Activated CD4-positive, alpha-beta T cell treated with anti-CD3 and anti-CD28 coated beads for 36 hours (primary cell): Measurements from ENCODE around the gene PAIP1. TPM values are rescaled to one million over a fixed set of nuclear protein-coding genes. Genes with fewer than 3 reads are reported as not detected.
"Not testable (repeated sequence)": the region's sequence is repeated elsewhere in the genome, so short reads cannot be mapped to it uniquely, and the experiment has no call there.

Experiments used
- ATAC-seq: fragments of 200-7000 bp; cut with Tn5 transposase; one replicate; pipeline ENCODE4 v1.10.0; 2021; ENCODE audit warnings: mild to moderate bottlenecking, moderate library complexity
- CTCF ChIA-PET: fragments of 350-600 bp; sonication (Branson Sonifier 250); formaldehyde crosslinking; loops from one replicate; lab custom pipeline; 2021; ENCODE audit warnings: antibody characterized with exemption; lab: Charles Lee
- POLR2A ChIA-PET: fragments of 350-600 bp; sonication (Branson Sonifier 250); formaldehyde crosslinking; loops from one replicate; lab custom pipeline; 2021; ENCODE audit warnings: antibody characterized with exemption, inconsistent platforms; lab: Charles Lee
- DNase-seq: peaks from one replicate; pipeline ENCODE4 v3.0.0-alpha.2; 2020
- H3K27ac Mint-ChIP-seq: one replicate; pipeline ENCODE4 v1.8.0; 2021; ENCODE audit warnings: mixed read lengths
- H3K27me3 Mint-ChIP-seq: one replicate; pipeline ENCODE4 v1.8.0; 2021; ENCODE audit warnings: mixed read lengths
- H3K36me3 Mint-ChIP-seq: one replicate; pipeline ENCODE4 v1.8.0; 2021; ENCODE audit warnings: low read depth, mixed read lengths
- H3K4me1 Mint-ChIP-seq: one replicate; pipeline ENCODE4 v1.8.0; 2021; ENCODE audit warnings: mixed read lengths
- H3K4me3 Mint-ChIP-seq: one replicate; pipeline ENCODE4 v1.8.0; 2021; ENCODE audit warnings: mild to moderate bottlenecking, moderate library complexity, mixed read lengths
- H3K9me3 Mint-ChIP-seq: one replicate; pipeline ENCODE4 v1.8.0; 2021; ENCODE audit warnings: low read depth, mixed read lengths
- intact Hi-C, 2 experiments: fragments of 100-400 bp; cut with DNase I in 1 of 2; cut with micrococcal nuclease in 1 of 2; formaldehyde crosslinking; loops; one replicate each; pipeline versions ENCODE4 v1.14.2 to v1.15.1; 2022 to 2024; cut with DNase I, micrococcal nuclease
- total RNA-seq, 2 experiments: library from RNA; stranded (reverse); gene quantifications; one replicate each; pipeline ENCODE4 v1.2.3, GENCODE V29; 2021

PAIP1 gene
- total RNA-seq, 2 experiments from 2014 or later = 51.7 to 55.1 TPM

DNA sequence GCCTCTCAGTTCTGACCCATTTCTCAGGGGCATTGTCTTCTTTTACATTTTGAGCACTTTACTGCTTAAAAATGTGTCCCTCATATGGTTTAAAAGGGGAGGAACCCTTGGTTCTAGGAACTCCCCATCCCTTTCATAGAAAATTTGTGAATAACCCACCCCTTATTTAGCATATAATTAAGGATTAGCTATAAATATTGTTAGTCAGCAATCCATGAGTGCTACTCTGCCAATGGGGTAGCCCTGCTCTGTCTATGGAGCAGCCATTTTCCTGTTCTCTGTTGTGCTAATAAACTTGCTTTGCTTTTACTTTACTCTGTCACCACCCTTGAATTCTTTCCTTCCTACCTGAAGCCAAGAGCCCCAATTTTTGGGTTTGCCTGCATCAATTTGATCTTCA is 33.8 kb upstream of the PAIP1 start:
- ATAC-seq (no peak), DNase-seq (no peak)
- no peak overlapping the region for H3K4me3 Mint-ChIP-seq
- H3K4me1 Mint-ChIP-seq = no peaks in the 10 kb centered on the region
- ChIA-PET POLR2A (no interaction called here), CTCF (interaction anchor here (0.6 to 1.3 kb wide), 3 partner anchors 10 to 37 kb away, joined by 3 to 5 read pairs (median 3); no protein-coding TSS in a partner anchor)
- no peak overlapping the region for H3K27ac Mint-ChIP-seq
- no peaks in the 10 kb centered on the region for H3K27me3 Mint-ChIP-seq
- peaks cover 6% of the 10 kb centered on the region for H3K36me3 Mint-ChIP-seq
- no peaks in the 10 kb centered on the region for H3K9me3 Mint-ChIP-seq
- intact Hi-C loops = no loop called here

DNA sequence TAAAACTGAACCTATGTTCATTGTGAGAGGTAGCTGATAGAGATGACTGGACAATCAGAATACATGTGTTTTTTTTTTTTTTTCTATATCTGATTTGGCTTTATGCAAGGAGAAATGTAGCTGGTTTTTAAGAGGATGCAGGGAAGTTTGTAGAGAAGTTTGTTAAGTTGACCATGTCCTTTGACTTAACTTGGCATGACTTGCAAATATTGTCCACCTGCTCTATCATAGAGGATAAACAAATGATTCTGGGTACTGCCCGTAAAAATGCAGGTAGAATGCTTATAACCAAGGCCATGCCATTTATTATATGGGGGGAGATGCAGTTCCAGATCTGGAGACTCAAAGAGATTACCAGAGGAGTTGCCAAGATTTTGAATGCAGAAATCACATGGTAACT is 32.4 kb upstream of the PAIP1 start:
- intact Hi-C loops = no loop called here
- no peaks in the 10 kb centered on the region for H3K4me1 Mint-ChIP-seq
- H3K4me3 Mint-ChIP-seq = no peak overlapping the region
- no peaks in the 10 kb centered on the region for H3K9me3 Mint-ChIP-seq
- POLR2A ChIA-PET = no interaction called here
- H3K36me3 Mint-ChIP-seq = peaks cover 6% of the 10 kb centered on the region
- DNase-seq = no peak
- ATAC-seq = no peak
- CTCF ChIA-PET = no interaction called here
- no peaks in the 10 kb centered on the region for H3K27me3 Mint-ChIP-seq
- no peak overlapping the region for H3K27ac Mint-ChIP-seq

DNA sequence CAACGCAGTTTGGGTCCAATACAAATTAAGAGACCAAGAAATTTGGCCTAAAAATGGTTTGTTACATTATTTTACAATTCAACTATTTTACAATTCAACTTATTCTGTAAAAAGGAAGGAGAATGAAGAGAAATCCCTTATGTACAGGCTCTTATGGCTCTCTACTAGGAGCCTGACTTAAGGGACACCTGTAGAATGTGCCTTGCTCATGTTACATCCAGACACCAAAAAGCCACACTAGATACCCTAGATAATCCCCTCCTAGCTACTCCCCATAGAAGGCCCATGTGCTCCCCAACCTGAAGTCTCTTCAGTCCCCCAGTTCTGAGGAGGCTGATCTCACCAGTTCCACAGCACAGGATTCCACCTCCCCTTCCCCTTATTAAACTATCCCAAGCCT is 32.0 kb upstream of the PAIP1 start:
- ChIA-PET POLR2A (no interaction called here), CTCF (interaction anchor here (0.6 kb wide), 1 partner anchor 200 kb away, joined by 3 read pairs; no protein-coding TSS in a partner anchor)
- ATAC-seq (no peak), DNase-seq (no peak)
- no peaks in the 10 kb centered on the region for H3K4me1 Mint-ChIP-seq
- no peak overlapping the region for H3K4me3 Mint-ChIP-seq
- peaks cover 6% of the 10 kb centered on the region for H3K36me3 Mint-ChIP-seq
- intact Hi-C loops = no loop called here
- H3K27me3 Mint-ChIP-seq = no peaks in the 10 kb centered on the region
- H3K9me3 Mint-ChIP-seq = no peaks in the 10 kb centered on the region
- no peak overlapping the region for H3K27ac Mint-ChIP-seq

DNA sequence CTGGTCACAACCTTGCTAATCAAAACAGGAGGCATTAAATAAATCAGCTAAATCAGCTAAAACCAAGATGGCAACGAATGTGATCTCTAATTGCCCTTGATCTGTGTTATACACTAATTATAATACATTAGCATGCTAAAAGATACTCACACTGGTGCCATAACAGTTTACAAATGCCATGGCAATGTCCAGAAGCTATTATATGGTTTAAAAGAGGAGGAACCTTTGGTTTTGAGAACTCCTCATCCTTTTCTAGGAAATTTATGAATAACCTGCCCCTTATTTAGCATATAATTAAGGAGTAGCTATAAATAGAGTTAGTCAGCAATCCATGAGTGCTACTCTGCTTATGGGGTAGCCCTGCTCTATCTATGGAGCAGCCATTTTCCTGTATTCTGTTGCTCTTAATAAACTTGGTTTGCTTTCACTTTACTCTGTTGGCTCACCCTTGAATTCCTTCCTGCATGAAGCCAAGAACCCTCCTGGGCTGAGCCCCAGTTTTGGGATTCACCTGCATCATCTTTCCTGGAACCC is 27.4 kb upstream of the PAIP1 start:
- CTCF ChIA-PET = no interaction called here
- ATAC-seq (no peak), DNase-seq (no peak)
- H3K36me3 Mint-ChIP-seq = peaks cover 8% of the 10 kb centered on the region
- H3K9me3 Mint-ChIP-seq = no peaks in the 10 kb centered on the region
- no peaks in the 10 kb centered on the region for H3K4me1 Mint-ChIP-seq
- H3K4me3 Mint-ChIP-seq = no peak overlapping the region
- intact Hi-C loops = no loop called here
- POLR2A ChIA-PET = interaction anchor here (0.6 kb wide), 1 partner anchor 14 kb away, joined by 3 read pairs; no protein-coding TSS in a partner anchor
- H3K27me3 Mint-ChIP-seq = no peaks in the 10 kb centered on the region
- no peak overlapping the region for H3K27ac Mint-ChIP-seq

DNA sequence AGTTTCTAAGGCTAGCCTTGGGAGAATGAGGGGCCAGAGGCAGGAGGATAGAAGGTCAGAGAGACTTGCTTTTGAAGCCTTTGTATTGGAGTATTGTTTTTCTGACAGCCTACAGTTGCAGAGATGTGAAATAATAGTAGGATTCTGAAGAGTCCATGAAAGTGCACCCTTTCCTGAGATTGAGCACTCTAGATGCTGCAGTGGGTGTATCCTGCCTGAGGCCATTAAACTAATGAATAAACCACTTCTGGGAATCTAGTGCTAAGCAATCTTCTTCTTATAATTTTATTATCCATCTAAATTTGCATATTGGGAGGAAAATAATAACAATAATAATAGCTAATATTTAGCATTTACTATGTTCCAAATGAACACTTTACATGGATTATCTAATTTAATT is 26.8 kb upstream of the PAIP1 start:
- ATAC-seq (no peak), DNase-seq (no peak)
- H3K4me3 Mint-ChIP-seq = no peak overlapping the region
- intact Hi-C loops = no loop called here
- peaks cover 9% of the 10 kb centered on the region for H3K36me3 Mint-ChIP-seq
- ChIA-PET CTCF (no interaction called here), POLR2A (no interaction called here)
- H3K27me3 Mint-ChIP-seq = no peaks in the 10 kb centered on the region
- no peaks in the 10 kb centered on the region for H3K4me1 Mint-ChIP-seq
- no peak overlapping the region for H3K27ac Mint-ChIP-seq
- no peaks in the 10 kb centered on the region for H3K9me3 Mint-ChIP-seq

DNA sequence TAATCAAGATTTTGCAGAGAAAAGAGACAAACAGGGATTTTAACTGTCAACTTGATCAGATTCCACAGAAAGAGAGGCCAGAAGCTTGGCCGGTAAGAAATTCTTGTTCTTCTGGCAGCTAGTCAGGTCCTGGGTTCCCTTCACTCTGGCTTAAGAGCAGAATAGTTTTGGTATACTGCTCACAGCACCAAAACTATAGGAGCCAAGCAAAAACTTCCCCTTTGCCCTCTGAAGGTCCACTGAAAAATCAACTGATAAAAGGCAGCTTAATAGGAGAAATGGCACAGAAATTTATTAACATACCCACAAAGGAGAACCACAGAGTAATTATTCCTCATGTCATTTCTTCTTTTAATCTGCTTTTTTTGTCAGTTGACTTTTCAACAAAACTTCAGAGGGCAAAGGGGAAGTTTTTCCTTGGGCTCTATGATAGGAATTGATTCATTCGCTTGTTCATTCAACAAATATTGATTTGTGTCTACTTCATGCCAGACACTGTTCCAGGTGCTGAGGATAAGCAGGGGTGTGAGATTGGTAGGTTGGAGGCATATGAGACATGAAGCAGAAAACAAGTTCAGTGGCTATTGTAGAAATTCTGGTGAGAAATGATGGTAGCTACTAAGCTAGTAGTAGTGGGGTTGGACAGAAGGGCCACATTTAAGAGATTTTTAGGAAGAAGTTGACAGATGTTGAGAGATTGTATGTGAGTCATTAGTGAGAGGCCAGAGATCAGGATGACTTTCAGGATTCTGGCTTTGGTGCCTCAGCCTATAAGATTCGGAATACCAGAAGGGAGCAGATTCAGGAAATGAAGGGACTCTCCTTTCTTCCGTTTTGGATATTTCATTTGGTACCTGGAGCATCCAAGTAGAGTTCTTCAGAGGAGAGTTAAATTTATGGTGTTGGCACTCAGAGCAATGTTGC is 25.5 kb upstream of the PAIP1 start:
- Mint-ChIP-seq H3K4me3 (no peak overlapping the region), H3K9me3 (no peaks in the 10 kb centered on the region), H3K27ac (no peak overlapping the region), H3K27me3 (no peaks in the 10 kb centered on the region), H3K4me1 (no peaks in the 10 kb centered on the region), H3K36me3 (peaks cover 8% of the 10 kb centered on the region)
- DNase-seq (no peak), ATAC-seq (no peak)
- ChIA-PET CTCF (interaction anchor here (0.8 to 1.0 kb wide), 2 partner anchors 14 to 18 kb away, joined by 3 read pairs; no protein-coding TSS in a partner anchor), POLR2A (no interaction called here)
- intact Hi-C loops = no loop called here

DNA sequence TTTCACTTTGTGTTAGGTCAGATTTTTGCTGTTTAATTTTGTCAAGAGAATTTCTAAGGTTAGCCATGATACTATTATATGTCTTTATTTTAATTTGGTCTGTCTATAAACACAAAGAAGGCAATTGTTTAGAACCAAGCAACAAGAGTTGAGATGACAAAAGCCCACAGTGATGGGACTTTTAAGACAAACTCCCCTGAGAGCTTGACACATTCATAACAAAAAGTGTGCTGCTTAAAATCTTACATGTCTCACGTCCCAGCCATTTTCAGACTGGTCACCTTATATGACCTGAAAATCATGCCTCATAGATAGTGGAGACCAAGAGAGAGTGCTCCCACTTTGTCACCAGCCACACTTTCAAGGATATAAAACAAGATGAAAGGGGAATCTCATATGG is 24.5 kb upstream of the PAIP1 start:
- ChIA-PET CTCF (interaction anchor here (1.0 kb wide), 1 partner anchor 13 kb away, joined by 3 read pairs; no protein-coding TSS in a partner anchor), POLR2A (no interaction called here)
- no peak overlapping the region for H3K27ac Mint-ChIP-seq
- peaks cover 12% of the 10 kb centered on the region for H3K36me3 Mint-ChIP-seq
- no peak overlapping the region for H3K4me3 Mint-ChIP-seq
- no peaks in the 10 kb centered on the region for H3K9me3 Mint-ChIP-seq
- DNase-seq (no peak), ATAC-seq (no peak)
- H3K4me1 Mint-ChIP-seq = no peaks in the 10 kb centered on the region
- H3K27me3 Mint-ChIP-seq = no peaks in the 10 kb centered on the region
- intact Hi-C loops = no loop called here

DNA sequence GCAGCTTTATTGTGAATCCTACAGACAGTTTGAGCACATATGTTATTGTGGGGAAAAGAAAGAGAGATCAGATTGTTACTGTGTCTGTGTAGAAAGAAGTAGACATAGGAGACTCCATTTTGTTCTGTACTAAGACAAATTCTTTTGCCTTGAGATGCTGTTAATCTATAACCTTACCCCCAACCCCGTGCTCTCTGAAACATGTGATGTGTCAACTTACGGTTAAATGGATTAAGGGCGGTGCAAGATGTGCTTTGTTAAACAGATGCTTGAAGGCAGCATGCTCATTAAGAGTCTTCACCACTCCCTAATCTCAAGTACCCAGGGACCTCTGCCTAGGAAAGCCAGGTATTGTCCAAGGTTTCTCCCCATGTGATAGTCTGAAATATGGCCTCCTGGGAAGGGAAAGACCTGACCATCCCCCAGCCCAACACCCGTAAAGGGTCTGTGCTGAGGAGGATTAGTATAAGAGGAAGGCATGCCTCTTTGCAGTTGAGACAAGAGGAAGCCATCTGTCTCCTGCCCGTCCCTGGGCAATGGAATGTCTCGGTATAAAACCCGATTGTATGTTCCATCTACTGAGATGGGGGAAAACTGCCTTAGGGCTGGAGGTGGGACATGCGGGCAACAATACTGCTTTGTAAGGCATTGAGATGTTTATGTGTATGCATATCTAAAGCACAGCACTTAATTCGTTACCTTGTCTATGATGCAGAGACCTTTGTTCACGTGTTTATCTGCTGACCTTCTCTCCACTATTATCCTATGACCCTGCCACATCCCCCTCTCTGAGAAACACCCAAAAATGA is 23.7 kb upstream of the PAIP1 start:
- H3K4me3 Mint-ChIP-seq, H3K27ac Mint-ChIP-seq, intact Hi-C loops, H3K9me3 Mint-ChIP-seq, POLR2A ChIA-PET, H3K4me1 Mint-ChIP-seq, H3K27me3 Mint-ChIP-seq, ATAC-seq, DNase-seq: not testable (repeated sequence)
- CTCF ChIA-PET = interaction anchor here (0.6 kb wide), 1 partner anchor 11 kb away, joined by 3 read pairs; no protein-coding TSS in a partner anchor
- H3K36me3 Mint-ChIP-seq = peaks cover 15% of the 10 kb centered on the region

DNA sequence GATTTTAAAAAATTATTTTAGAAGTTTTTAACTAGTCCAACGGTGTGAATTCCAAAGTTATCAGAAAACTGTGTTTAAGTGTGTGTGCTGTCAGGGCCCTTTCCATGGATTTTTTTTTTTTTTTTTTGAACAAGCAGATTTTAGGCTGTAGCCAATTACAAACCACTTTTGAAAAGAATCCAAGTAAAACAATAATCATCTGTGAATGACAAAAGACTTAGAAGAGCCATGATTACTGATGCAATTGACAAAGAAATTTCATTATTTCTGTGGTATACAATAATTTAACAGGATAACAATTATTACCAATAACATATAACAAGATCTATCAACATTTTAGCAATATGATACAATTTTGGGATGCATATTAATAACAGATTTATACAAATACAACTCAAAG is 16.2 kb upstream of the PAIP1 start:
- no peak overlapping the region for H3K27ac Mint-ChIP-seq
- ChIA-PET CTCF (interaction anchor here (1.3 kb wide), 1 partner anchor 19 kb away, joined by 3 read pairs; no protein-coding TSS in a partner anchor), POLR2A (no interaction called here)
- peaks cover under 1% of the 10 kb centered on the region for H3K4me1 Mint-ChIP-seq
- ATAC-seq (no peak), DNase-seq (no peak)
- no peaks in the 10 kb centered on the region for H3K9me3 Mint-ChIP-seq
- no peak overlapping the region for H3K4me3 Mint-ChIP-seq
- intact Hi-C loops = no loop called here
- H3K36me3 Mint-ChIP-seq = peaks cover 16% of the 10 kb centered on the region
- H3K27me3 Mint-ChIP-seq = no peaks in the 10 kb centered on the region

DNA sequence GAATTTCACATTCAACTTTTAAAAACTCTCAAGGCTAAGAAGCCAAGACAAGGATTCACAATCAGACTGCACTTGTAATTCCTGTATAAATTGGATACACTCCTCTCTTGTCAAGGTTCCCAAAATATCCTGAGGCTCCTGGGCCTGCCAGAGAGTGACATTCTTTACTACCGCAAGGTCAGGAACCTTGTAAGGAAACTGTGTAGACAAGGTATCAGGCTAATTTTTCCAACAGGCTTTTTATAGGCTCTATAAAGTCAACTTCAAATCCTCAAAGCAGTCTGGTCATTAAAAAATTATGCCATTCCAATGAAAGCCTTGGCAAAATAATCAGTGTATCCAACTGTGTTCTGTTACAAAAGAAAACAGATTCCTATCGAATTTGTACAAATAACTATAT is 15.5 kb upstream of the PAIP1 start:
- ChIA-PET POLR2A (no interaction called here), CTCF (interaction anchor here (1.3 kb wide), 1 partner anchor 18 kb away, joined by 3 read pairs; no protein-coding TSS in a partner anchor)
- Mint-ChIP-seq H3K4me1 (peaks cover 4% of the 10 kb centered on the region), H3K27me3 (no peaks in the 10 kb centered on the region), H3K36me3 (peaks cover 16% of the 10 kb centered on the region), H3K4me3 (no peak overlapping the region), H3K27ac (no peak overlapping the region), H3K9me3 (no peaks in the 10 kb centered on the region)
- ATAC-seq (no peak), DNase-seq (no peak)
- intact Hi-C loops = no loop called here

DNA sequence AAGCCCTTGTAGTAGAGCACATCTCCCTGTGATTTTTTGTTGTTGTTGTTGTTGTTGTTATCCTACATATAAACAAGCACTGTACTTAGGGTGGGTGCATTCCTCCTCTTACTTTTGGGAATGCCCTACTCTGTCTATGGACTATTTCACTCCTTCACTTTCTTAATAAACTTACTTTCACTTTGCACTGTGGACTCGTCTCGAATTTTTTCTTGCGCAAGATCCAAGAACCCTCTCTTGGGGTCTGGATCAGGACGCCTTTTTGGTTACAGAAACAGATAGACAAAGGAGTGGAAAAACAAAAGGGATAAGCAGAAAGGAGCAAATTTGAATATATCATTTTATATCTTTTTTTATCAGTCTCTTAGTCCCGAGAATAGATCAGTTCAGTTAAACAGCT is 14.4 kb upstream of the PAIP1 start:
- H3K27me3 Mint-ChIP-seq = no peaks in the 10 kb centered on the region
- H3K4me1 Mint-ChIP-seq = peaks cover 4% of the 10 kb centered on the region
- H3K36me3 Mint-ChIP-seq = peaks cover 12% of the 10 kb centered on the region
- H3K27ac Mint-ChIP-seq = no peak overlapping the region
- no peak overlapping the region for H3K4me3 Mint-ChIP-seq
- no peak for ATAC-seq
- ChIA-PET POLR2A (no interaction called here), CTCF (no interaction called here)
- H3K9me3 Mint-ChIP-seq = no peaks in the 10 kb centered on the region
- intact Hi-C loops = no loop called here
- DNase-seq = no peak
